Measurements from ENCODE around the gene RNF8. TPM values are rescaled to one million over a fixed set of nuclear protein-coding genes. Genes with fewer than 3 reads are reported as not detected.

RNF8 gene
- total and polyA plus RNA-seq, 10 of the 15 experiments (the other 5 are each of a cell fraction or from before 2014, with no cell fraction given): 7.8 to 30.2 (median 23.3) TPM

- ATAC-seq (peak; percentile 89), FAIRE-seq (no peak), DNase-seq (ENCODE audit: low read depth, low spot score) (no peak)
- in situ Hi-C loops (cut with MboI): no loop called here
- Histone ChIP-seq H3K27me3 (replicated peaks in 1 of 2; ENCODE audit: control insufficient read depth in 2 of 2, insufficient read depth in 2 of 2, low read length in 1 of 2) (no peaks in the 10 kb centered on the region), H3K36me3 (ENCODE audit: control insufficient read depth in 2 of 2, insufficient read depth in 2 of 2, low read length in 1 of 2) (peaks cover 6 to 29% of the 10 kb centered on the region in 2 experiments), H3K4me3 (no peak overlapping the region), H3K79me2 (ENCODE audit: control insufficient read depth, insufficient read depth, low read length) (no peaks in the 10 kb centered on the region), H3K9me3 (replicated peaks; ENCODE audit: control insufficient read depth, insufficient read depth, low read length) (no peaks in the 10 kb centered on the region), H3K9ac (ENCODE audit: control insufficient read depth, insufficient read depth, low read length) (no peak overlapping the region), H3K27ac (ENCODE audit: control insufficient read depth, insufficient read depth) (no peak overlapping the region), H3K4me1 (ENCODE audit: control insufficient read depth, insufficient read depth, low read length) (peaks cover 19% of the 10 kb centered on the region), H4K20me1 (ENCODE audit: control insufficient read depth, insufficient read depth) (no peaks in the 10 kb centered on the region), H2AFZ (ENCODE audit: control insufficient read depth, low read depth, low read length) (no peak overlapping the region), H3K4me2 (ENCODE audit: control insufficient read depth, insufficient read depth) (no peak overlapping the region)
- ChIA-PET POLR2A (interaction anchor here (0.6 kb wide), 1 partner anchor 38 kb away, joined by 5 read pairs; no protein-coding TSS in a partner anchor), SMC1A (ENCODE audit: uncharacterized antibody, unreplicated experiment) (interaction anchor here (0.8 to 3.8 kb wide), 14 partner anchors 8 to 142 kb away, joined by 3 to 25 read pairs (median 4); no protein-coding TSS in a partner anchor), CTCF (interaction anchor here (0.7 to 8.8 kb wide), 28 partner anchors 10 to 549 kb away, joined by 3 to 112 read pairs (median 4); partner anchors contain the start of genes TBC1D22B and TMEM217), RAD21 (ENCODE audit: unreplicated experiment) (interaction anchor here (0.5 to 2.2 kb wide), 12 partner anchors 9 to 297 kb away, joined by 3 to 12 read pairs (median 4); partner anchors contain the start of genes TBC1D22B and TMEM217)
- no TSS peak for BruUV-seq (replicated peaks)
- 65% methylated on average over 6 of the region's 6 CpGs for WGBS (ENCODE audit: insufficient coverage, insufficient replicate concordance, low lambda C conversion rate, missing lambda C conversion rate)
- intact Hi-C loops (cut with micrococcal nuclease; ENCODE audit: unreplicated experiment): no loop called here
- TF ChIP-seq CBFB (IDR thresholded peaks at IDR 0.05; ENCODE audit: low read depth): no peak
- no peak for TF ChIP-seq RFX5 (IDR thresholded peaks at IDR 0.05; ENCODE audit: low read depth, low read length)
- TF ChIP-seq, protein P1, sequence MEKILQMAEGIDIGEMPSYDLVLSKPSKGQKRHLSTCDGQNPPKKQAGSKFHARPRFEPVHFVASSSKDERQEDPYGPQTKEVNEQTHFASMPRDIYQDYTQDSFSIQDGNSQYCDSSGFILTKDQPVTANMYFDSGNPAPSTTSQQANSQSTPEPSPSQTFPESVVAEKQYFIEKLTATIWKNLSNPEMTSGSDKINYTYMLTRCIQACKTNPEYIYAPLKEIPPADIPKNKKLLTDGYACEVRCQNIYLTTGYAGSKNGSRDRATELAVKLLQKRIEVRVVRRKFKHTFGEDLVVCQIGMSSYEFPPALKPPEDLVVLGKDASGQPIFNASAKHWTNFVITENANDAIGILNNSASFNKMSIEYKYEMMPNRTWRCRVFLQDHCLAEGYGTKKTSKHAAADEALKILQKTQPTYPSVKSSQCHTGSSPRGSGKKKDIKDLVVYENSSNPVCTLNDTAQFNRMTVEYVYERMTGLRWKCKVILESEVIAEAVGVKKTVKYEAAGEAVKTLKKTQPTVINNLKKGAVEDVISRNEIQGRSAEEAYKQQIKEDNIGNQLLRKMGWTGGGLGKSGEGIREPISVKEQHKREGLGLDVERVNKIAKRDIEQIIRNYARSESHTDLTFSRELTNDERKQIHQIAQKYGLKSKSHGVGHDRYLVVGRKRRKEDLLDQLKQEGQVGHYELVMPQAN (conservative IDR thresholded peaks at IDR 0.05): no peak
- TF ChIP-seq MYC (IDR thresholded peaks at IDR 0.05; ENCODE audit: insufficient read depth, insufficient read length, insufficient replicate concordance, low read length, severe bottlenecking): no peak
- no peak for TF ChIP-seq GATAD2B (conservative IDR thresholded peaks at IDR 0.05; ENCODE audit: low read depth)
- TF ChIP-seq BHLHE40 (IDR thresholded peaks at IDR 0.05; ENCODE audit: borderline replicate concordance in 1 of 2, low read depth in 2 of 2, low read length in 1 of 2): peak; percentile 62 to 65; a peak in 3 of 4 replicates
- peak; percentile 73 for TF ChIP-seq RAD21 (IDR thresholded peaks at IDR 0.05; ENCODE audit: insufficient read depth, low read depth, low read length)
- TF ChIP-seq USF1 (IDR thresholded peaks at IDR 0.05; ENCODE audit: borderline replicate concordance, extremely low read length, insufficient read depth, low read depth, low read length): no peak
- TF ChIP-seq CTCF (IDR thresholded peaks at IDR 0.05 in 2 of 3, conservative IDR thresholded peaks at IDR 0.05 in 1 of 3; ENCODE audit: control insufficient read depth in 2 of 3, extremely low read depth in 1 of 3, insufficient read depth in 1 of 3, low read depth in 3 of 3, low read length in 3 of 3): peak; percentile 63 to 74 (median 73)
- TF ChIP-seq HSF1 (IDR thresholded peaks at IDR 0.05; ENCODE audit: low read depth, low read length): no peak
- peak; percentile 37 for TF ChIP-seq SMC3 (IDR thresholded peaks at IDR 0.05; ENCODE audit: borderline replicate concordance, low read length)
- no peak for TF ChIP-seq ZNF24 (IDR thresholded peaks at IDR 0.05)
- no peak for TF ChIP-seq ESRRA (IDR thresholded peaks at IDR 0.05; ENCODE audit: low read length)
- peak; percentile 89 for TF ChIP-seq PBX3 (IDR thresholded peaks at IDR 0.05; ENCODE audit: insufficient replicate concordance, low read depth, low read length)
Observed at GRCh38 chr6:37314487-37315156, 39.2 kb upstream of the RNF8 start.

Measured in GM12878 (cell line).